Measurements from ENCODE around the gene KIF5A.
"Not testable (repeated sequence)": the region's sequence is repeated elsewhere in the genome, so short reads cannot be mapped to it uniquely, and the experiment has no call there.

Gene KIF5A

DNA sequence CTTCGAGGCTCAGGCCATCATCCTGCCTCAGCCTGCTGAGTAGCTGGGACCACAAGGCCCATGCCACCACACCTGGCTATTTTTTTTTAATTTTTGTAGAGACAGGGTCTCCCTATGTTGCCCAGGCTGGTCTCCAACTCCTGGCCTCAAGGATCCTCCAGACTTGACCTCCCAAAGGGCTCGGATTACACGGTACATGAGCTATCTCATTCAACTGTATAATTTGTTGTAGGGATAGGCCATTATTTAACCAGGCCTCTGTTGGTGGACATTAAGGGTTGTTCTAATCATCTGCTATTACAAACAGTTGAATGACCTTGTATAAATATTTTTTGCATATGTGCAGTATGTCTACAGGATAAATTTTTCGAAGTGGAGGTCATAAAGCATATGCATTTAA, 9.0 kb downstream of the KIF5A start:
- no peak for DNase-seq

DNA sequence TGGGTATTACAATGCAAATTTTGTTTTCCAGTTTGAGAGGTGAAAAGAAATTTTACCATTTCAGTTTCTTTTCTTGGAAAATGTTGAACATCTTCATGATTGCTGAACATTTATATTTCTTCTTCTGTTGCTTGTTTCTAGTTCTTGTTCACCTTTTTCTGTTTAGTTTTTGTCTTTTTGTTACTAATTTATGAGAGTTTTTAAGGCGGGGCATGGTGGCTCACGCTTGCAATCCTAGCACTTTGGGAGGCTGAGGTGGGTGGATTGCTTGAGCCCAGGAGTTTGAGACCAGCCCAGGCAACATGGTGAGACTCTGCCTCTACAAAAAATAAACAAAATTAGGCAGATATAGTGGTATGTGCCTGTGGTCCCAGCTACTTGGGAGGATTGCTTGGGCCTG, 10.7 kb downstream of the KIF5A start:
- no peak for DNase-seq

DNA sequence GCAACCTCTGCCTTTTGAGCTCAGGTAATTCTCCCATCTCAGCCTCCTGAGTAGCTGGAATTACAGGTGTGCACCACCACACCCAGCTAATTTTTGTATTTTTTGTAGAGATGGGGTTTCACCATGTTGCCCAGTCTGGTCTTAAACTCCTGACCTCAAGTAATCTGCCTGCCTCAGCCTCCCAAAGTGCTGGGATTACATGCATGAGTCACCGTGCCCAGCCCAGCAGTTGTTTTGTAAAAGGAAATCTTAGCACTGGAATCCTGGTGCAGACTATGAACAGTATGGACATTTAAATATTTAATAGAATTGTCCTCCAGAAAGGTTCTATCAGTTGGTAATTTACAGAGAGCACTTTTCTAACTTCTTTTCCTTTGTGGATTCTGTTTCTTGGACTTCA, 11.3 kb downstream of the KIF5A start:
- not testable (repeated sequence) for DNase-seq

DNA sequence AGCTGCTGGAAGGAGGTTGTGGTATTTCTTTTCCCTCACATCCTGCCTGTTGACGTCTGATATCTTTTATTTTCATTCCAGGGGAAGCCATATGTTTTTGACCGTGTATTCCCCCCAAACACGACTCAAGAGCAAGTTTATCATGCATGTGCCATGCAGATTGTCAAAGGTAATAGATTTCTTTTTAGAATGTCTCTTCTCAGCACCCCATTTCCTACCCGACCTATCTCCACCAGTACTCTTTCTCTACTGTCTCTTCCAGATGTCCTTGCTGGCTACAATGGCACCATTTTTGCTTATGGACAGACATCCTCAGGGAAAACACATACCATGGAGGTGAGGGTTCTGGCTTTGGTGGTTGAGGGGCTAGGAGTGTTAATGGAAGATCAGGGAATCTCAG, 13.5 kb downstream of the KIF5A start:
- no peak for DNase-seq

DNA sequence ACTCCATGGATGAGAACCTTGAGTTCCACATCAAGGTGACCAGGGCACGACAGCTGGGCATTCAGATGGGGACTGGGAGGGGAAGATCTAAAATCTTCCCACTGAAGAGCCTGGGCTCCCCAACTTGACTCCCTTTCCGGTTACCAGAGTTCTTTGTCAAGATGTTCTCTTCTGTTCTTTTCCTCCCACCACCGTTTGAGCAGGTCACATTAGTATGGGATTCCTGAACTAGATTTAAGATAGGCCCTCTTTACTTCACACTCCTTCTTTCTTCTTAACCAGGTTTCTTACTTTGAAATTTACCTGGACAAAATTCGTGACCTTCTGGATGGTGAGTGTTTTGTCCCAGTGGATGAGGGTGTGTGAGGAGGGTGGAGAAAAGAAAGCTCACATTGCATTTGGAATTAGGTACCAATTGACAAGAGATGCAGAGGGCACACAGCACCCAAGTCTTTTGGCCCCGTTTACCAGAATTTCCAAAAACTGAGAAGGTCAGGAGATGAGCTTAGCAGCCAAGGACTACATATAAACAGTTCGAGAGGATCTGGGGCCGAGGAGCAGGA, 14.4 kb downstream of the KIF5A start:
- DNase-seq: no peak

DNA sequence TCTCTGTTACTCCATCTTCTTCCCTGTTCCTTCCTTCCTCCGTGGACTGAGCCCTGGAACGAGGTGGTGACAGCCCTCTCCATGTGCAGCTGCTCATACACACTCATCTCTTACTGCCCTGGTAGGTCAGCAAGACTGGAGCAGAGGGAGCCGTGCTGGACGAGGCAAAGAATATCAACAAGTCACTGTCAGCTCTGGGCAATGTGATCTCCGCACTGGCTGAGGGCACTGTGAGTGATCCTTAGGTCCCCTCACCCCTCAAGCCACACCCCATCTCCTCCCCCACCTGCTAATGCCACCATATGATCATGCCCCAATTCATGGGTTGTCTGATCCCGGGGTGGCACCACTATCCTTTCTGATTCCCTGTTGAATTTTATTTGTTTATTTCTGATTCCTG, 19.0 kb downstream of the KIF5A start:
- DNase-seq: no peak

DNA sequence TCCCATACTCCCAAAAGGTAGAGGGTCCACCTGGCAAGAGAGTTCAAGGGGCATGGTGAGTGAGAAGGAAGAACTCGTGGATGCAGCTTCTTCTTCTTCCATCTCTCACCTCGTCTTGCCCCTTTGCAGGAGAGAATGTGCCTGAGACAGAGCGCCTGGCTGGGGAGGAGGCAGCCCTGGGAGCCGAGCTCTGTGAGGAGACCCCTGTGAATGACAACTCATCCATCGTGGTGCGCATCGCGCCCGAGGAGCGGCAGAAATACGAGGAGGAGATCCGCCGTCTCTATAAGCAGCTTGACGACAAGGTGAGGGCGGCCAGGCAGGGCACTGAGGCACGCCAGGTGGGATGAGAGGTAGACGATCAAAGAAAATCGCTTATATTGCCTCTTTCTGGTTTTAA, 20.0 kb downstream of the KIF5A start:
- DNase-seq: no peak

DNA sequence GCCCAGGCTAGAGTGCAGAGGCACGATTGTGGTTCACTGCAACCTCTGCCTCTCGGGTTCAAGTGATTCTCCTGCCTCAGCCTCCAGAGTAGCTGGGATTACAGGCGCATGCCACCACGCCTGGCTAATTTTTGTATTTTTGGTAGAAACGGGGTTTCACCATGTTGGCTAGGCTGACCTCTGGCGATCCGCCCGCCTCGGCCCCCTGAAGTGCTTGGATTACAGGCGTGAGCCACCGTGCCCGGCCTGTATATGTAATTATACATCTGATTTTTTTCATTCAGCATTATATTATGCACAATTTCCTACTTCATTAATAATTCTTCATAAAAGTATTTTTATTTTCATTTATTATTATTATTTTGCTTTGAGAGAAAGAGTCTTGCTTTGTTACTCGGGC, 20.6 kb downstream of the KIF5A start:
- DNase-seq: not testable (repeated sequence)

DNA sequence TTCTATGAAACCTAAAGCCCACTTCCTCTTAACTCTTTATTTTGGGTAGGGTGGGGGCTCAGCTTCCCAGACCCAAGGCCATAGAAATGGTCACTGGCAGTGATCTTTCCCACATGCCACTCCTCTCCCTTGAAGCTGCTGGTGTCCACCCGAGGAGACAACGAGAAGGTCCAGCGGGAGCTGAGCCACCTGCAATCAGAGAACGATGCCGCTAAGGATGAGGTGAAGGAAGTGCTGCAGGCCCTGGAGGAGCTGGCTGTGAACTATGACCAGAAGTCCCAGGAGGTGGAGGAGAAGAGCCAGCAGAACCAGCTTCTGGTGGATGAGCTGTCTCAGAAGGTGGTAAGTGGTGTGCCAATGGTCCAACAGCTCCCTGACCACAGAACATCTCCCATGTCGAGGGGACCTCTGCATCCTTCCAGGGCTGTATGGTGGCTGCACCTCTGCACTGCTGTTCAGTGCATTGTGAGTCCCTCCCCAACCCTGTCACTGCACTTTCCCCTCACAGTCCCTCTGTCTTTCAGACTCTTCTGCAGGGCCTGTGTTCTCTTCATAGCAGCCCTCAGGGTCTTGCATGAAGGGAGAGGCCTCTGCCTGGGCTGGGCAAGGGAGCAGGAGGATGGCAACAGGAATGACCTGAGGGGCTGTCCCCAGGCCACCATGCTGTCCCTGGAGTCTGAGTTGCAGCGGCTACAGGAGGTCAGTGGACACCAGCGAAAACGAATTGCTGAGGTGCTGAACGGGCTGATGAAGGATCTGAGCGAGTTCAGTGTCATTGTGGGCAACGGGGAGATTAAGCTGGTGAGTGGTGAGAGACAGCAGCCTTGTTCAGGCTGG, 22.3 kb downstream of the KIF5A start:
- no peak for DNase-seq

DNA sequence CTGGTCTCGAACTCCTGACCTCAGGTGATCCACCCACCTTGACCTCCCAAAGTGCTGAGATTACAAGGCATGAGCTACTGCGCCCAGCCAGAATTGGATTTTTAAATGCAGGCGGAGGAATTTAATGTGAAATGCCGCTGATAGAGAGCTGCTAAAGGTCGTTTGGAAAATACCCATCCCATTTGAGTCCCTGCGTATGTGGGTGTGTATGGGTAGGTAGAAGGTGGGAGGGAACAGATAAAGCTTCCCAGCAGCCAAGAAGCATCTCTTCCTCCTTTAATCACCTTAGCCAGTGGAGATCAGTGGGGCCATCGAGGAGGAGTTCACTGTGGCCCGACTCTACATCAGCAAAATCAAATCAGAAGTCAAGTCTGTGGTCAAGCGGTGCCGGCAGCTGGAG, 25.0 kb downstream of the KIF5A start:
- no peak for DNase-seq

DNA sequence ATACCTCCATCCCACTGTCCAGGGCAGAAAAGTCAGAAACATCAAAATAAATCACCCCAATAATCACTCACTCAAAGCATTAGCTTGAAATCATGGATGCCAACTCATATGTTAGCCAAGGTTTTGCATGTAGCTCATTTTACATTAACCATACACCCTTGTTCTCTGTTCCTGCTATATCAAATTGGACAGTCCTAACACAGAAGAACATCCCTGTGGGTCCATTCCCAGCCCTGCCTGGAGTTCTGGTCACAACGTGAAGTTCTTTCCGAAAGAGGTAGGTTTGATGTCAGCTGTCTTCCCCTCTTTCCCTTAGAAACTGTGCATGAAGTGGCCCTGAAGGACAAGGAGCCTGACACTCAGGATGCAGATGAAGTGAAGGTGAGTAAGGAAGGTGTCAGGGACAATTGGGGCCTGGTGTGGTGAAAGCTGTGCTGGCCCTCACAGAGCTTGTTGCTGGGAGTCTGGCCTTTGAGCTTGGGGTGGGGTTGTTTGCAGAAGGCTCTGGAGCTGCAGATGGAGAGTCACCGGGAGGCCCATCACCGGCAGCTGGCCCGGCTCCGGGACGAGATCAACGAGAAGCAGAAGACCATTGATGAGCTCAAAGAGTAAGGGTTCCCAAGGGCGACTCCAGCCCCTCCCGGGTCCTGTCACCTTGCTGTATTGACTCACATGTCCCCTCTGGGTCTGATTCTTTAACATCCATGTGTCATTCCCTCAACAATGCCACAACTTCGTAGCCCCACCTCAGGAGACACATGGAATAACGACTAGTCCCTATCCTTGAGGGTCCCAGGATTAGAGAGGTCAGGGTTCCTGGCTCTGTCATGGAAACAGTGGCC, 26.1 kb downstream of the KIF5A start:
- DNase-seq: no peak

DNA sequence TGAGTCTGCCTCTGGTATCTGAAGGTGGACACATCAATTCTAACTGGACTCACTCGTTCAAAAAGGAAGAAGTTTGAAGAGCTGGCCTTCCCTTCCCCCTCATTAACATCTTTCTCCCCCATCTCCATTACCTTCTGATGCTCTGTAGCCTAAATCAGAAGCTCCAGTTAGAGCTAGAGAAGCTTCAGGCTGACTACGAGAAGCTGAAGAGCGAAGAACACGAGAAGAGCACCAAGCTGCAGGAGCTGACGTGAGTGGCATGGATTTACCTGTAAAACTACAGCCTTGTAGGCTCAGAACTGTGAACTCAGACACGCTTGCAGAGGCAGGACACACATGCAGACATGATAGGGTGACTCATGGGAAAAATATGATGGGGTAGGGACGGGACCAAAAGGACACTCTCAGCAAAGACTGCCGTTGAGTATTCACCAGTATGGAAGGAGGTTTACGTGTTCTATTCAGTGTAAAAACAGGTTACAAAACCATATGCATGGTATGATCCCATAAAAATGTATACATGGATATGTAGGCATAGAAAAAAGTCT, 26.8 kb downstream of the KIF5A start:
- no peak for DNase-seq

DNA sequence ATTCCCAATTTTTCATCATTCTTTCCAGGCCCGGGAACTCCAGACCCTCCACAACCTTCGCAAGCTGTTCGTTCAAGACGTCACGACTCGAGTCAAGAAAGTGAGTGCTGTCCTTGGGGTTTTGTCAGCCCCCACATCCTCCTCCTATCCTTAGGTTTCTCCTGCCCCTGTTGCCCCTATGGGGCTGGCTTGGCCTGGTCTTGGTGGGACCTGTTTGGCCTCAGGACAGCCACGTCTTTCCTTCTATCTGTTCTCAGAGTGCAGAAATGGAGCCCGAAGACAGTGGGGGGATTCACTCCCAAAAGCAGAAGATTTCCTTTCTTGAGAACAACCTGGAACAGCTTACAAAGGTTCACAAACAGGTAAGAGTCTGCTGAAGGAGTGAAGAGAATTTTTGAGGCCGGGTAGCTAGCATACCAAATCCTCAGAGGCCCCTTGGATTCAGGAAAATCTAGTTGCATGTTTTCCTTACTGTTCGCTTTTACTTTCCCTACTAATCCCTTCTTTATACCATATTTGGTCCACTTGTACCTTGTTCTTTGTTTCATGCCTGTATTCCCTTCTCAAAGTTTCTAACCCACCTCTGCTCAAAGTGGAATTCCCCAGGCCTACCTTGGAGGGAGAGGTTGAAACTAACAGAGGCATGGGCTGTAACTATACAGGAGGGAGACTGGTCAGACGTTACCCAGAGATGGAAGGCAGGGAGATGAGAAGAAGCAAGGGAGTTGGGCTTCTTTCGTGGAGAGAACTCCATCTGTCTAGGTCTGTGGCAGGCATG, 28.3 kb downstream of the KIF5A start:
- DNase-seq: no peak

DNA sequence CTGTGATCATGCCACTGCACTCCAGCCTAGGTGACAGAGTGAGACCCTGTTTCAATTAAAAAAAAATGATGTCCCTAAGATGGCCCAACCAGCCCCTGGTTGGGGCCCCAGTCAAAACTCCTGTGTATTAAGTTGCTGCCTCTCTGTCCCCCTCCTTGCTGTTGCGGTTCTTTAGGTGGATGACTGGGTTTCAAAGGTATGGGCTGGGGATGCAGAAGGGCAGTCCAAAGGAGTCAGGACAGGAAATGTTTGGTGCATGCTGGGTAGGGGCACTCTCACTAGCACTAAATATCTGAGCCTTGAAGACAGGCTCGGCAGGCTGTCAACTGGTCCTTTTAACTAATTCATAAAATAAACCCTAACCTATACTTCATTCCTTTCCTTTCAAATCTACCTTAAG, 29.2 kb downstream of the KIF5A start:
- no peak for DNase-seq

DNA sequence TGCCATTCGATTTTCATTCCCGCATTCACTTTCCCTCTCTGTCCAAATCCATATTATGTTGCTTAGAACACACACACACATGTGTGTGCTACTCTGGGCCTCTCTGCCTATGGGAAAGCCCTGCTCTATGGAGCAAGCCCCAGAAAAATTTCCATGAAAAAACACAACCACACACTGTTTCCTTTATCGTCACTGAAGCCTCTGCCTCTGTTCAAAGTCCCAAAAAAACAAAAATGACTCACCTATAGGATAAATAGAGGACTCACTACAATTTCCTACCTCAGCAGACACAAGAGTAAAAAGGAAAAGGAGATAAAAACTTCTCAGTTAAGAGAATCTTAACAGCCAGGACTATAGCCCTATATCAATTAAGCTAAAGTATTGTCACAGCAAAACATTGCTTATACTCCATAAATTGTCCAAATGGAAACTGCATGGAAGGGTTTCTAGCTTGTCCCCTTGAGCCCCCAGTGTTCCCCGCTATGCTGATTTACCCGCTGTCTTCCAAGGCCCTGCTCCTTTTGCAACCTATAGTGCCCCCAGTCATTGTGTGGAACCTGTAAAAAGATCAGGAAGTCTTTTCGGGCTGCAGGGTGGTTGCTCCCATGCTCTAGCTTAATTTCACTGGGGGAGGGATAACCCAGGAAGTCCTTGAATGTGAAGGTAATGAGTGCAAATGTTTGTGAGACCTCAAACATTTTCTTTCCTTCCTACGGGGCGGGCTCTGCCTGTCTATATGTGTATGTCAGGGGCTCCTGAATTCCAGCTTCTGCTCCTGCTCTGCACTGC, 30.0 kb downstream of the KIF5A start:
- no peak for DNase-seq

DNA sequence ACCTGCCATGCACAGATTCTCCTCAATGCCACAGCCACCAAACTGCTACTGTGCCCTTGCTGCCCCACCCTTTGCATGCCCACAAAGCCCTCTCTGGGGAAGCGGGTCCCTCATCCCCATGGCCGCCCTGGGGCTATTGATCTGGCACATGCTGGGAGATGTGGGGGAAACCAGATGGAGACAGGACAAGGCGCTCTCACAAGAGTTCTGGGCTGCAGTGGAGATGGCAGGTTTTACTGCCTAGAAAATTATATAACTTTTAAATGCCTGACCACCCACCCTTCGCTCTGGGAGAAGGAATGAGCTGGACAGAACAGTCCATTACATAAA, 30.6 kb downstream of the KIF5A start:
- no peak for DNase-seq

DNA sequence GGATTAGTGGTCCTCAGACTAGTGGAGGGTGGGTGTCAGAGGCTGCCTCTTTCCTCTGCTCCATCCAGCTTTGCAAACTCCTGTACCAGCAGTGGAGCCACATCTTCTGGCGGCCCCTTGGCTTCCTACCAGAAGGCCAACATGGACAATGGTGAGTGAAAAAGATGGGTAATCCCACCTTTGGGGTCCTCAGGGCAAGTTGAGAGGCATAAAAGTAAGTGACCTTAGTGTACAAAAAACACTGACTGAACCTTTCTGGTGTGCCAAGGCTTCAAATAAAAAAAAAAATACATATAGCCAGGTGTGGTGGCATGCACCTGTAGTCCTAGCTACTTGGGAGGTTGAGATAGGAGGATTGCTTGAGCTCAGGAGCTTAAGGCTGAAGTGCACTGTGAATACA, 32.0 kb downstream of the KIF5A start:
- DNase-seq: no peak

DNA sequence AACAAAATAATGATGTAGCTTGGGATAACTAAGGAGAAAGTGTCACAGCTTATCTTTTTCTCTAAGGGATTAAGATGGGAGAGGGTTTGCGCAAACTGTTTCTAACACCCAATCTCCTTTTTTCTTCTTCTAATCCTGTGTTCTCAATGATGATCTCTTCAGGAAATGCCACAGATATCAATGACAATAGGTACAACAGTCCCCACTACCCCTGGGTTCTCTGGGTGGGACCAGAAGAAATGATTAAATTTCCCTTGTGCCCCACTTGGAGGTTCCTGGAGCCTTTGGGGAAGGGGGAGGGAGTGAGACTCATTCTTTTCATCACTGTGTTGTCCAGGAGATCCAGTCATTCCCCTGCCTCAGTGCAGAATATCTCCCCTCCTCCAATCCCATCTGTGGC, 32.6 kb downstream of the KIF5A start:
- DNase-seq: no peak

DNA sequence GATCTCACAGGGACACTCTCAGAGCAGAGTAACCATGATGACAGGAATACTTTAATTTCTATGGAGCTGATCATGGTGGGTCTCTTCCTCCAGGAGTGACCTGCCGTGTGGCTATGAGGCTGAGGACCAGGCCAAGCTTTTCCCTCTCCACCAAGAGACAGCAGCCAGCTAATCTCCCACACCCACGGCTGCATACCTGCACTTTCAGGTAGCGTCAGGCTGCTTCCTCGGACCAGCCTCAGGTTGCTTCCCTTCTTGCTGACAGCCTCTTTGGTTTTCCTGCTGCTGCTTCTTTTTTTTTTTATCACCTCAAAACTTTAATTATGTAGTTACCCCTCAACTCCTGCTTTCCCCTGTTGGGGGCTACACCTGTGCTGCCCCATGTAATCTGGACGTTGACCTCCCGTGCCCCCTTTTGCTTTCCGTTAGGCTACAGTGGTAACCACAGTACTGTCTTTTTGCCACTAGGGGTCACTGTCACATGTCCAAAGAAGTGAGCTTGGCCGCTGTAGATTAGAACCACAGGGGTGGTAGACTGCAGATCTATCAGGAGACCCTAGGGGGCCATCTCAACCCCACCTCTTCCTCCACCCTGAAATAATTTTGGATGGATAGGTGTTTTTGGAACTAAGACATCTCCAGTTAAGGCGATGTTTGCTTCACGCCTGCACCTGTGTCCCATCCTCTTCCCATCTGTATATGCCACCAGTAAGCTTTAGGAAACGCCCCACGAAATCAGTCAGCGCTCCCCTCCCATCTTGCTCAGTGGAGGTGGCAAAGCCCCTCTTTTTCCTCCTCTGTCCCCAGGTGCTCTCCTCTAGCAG, 33.4 kb downstream of the KIF5A start:
- DNase-seq: peak; percentile 73

DNA sequence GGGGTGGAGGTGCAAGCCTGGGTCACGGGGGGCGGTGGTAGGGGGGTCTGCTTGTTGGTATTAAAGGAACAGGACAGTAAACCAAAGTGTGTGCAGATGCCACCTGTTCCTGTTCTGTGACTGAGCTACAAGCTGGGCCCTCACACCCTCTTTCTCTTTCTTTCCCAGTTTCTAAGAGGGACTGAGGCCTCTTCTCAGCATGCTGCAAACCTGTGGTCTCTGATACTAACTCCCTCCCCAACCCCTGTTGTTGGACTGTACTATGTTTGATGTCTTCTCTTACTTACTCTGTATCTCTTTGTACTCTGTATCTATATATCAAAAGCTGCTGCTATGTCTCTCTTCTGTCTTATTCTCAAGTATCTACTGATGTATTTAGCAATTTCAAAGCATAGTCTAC, 34.2 kb downstream of the KIF5A start:
- no peak for DNase-seq

DNA sequence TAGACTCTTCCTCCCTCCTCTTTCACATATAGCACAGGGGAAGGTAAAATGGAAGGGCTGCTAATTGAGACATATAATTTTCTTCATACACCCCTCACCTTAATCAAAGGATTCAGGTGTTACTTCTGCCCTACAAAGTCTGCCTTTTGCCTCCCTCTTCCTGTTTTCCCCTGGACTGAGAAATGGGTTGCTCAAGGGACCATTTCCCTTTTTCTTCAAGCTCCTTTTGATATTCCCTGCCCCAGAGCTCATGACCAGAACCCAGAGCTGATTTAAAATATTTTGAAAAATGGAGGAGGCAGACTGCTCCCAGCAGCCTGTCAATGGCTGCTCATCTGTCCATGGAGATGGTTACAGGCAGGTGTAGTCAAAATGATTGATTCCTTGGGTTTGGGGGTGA, 34.8 kb downstream of the KIF5A start:
- DNase-seq: no peak
